UCSD-AML1 (cell line): ENCODE results near the gene TSHZ2.

Experiments used
- DNase-seq: peaks from one replicate; lab custom pipeline; 2025; ENCODE audit not compliant: unreplicated experiment; lab: John Stamatoyannopoulos, UW

Gene TSHZ2

GRCh38 chr20:53190225-53190624 is 218.1 kb downstream of the TSHZ2 start:
- DNase-seq, result no peak

GRCh38 chr20:53191957-53192356 is 219.8 kb downstream of the TSHZ2 start:
- no peak for DNase-seq

GRCh38 chr20:53194306-53195290 is 222.4 kb downstream of the TSHZ2 start:
- DNase-seq, result no peak

GRCh38 chr20:53195876-53196610 is 223.9 kb downstream of the TSHZ2 start:
- DNase-seq, result no peak

GRCh38 chr20:53201588-53201987 is 229.4 kb downstream of the TSHZ2 start:
- no peak for DNase-seq

GRCh38 chr20:53202777-53203176 is 230.6 kb downstream of the TSHZ2 start:
- DNase-seq, result no peak

GRCh38 chr20:53205046-53205445 is 232.9 kb downstream of the TSHZ2 start:
- no peak for DNase-seq

GRCh38 chr20:53208110-53208832 is 236.1 kb downstream of the TSHZ2 start:
- DNase-seq, result no peak

GRCh38 chr20:53210041-53210440 is 237.9 kb downstream of the TSHZ2 start:
- DNase-seq, result no peak

- no peak for DNase-seq
Measured at GRCh38 chr20:53210931-53211330, 238.8 kb downstream of the TSHZ2 start.

- DNase-seq, result no peak
Measured at GRCh38 chr20:53212018-53212417, 239.9 kb downstream of the TSHZ2 start.

- no peak for DNase-seq
Measured at GRCh38 chr20:53214392-53214791, 242.2 kb downstream of the TSHZ2 start.

GRCh38 chr20:53215166-53215565 is 243.0 kb downstream of the TSHZ2 start:
- DNase-seq, result no peak

- no peak for DNase-seq
Measured at GRCh38 chr20:53216478-53216855, 244.3 kb downstream of the TSHZ2 start.

GRCh38 chr20:53216856-53217576 is 244.9 kb downstream of the TSHZ2 start:
- peak; percentile 40 for DNase-seq

- DNase-seq, result no peak
Measured at GRCh38 chr20:53220482-53221307, 248.5 kb downstream of the TSHZ2 start.

GRCh38 chr20:53221731-53222130 is 249.6 kb downstream of the TSHZ2 start:
- DNase-seq, result no peak

GRCh38 chr20:53222416-53222815 is 250.3 kb downstream of the TSHZ2 start:
- no peak for DNase-seq

GRCh38 chr20:53222932-53223331 is 250.8 kb downstream of the TSHZ2 start:
- DNase-seq, result no peak

GRCh38 chr20:53223626-53224172 is 251.5 kb downstream of the TSHZ2 start:
- DNase-seq, result no peak
